ENCODE results near the gene BACH1.

DNA sequence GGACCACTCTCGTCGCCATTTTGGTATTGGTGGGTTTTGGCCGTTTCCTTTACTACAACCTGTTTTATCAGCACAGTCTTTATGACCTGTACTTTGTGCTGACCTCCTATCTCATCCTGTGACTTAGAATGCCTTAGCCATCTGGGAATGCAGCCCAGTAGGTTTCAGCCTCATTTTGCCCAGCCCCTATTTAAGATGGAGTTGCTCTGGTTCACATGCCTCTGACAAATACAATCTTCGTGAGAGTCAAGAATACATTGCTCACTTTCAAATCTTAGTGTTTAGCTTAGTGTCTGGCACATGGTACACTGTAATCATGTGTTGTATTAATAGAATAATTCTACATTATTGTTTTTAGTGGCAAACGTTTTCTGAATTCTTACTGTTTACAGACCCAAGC, 88.9 kb downstream of the BACH1 start:
- TF ChIP-seq EZH2 (IDR thresholded peaks at IDR 0.05; ENCODE audit: borderline replicate concordance, low read depth, low read length, severe bottlenecking) (no peak), MYC (IDR thresholded peaks at IDR 0.05; ENCODE audit: low read depth, low read length) (no peak)
- TF ChIP-seq, protein P1, sequence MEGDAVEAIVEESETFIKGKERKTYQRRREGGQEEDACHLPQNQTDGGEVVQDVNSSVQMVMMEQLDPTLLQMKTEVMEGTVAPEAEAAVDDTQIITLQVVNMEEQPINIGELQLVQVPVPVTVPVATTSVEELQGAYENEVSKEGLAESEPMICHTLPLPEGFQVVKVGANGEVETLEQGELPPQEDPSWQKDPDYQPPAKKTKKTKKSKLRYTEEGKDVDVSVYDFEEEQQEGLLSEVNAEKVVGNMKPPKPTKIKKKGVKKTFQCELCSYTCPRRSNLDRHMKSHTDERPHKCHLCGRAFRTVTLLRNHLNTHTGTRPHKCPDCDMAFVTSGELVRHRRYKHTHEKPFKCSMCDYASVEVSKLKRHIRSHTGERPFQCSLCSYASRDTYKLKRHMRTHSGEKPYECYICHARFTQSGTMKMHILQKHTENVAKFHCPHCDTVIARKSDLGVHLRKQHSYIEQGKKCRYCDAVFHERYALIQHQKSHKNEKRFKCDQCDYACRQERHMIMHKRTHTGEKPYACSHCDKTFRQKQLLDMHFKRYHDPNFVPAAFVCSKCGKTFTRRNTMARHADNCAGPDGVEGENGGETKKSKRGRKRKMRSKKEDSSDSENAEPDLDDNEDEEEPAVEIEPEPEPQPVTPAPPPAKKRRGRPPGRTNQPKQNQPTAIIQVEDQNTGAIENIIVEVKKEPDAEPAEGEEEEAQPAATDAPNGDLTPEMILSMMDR (IDR thresholded peaks at IDR 0.05; ENCODE audit: extremely low read depth in 1 of 2, insufficient read depth in 1 of 2, low read depth in 1 of 2, low read length in 2 of 2) = no peak

Measured in endothelial cell of umbilical vein (primary cell).